GM23248 (cell line): ENCODE results near the gene KLC1. TPM values are rescaled to one million over a fixed set of nuclear protein-coding genes. Genes with fewer than 3 reads are reported as not detected.

ENCODE experiments used
- DNase-seq: peaks from one replicate; pipeline ENCODE4 v3.0.0-alpha.2; 2015
- H2AFZ ChIP-seq: fragments of 200-600 bp; sonication (generic); 2 replicates; pipeline ENCODE4 v1.6.1; 2016; ENCODE audit warnings: antibody characterized with exemption
- H3F3A ChIP-seq: fragments of 200-600 bp; sonication (generic); 2 replicates; pipeline ENCODE4 v1.6.1; 2016; ENCODE audit warnings: mild to moderate bottlenecking, antibody characterized with exemption, mixed run types; ENCODE audit not compliant: insufficient read depth
- H3K27ac ChIP-seq: fragments of 200-600 bp; sonication (generic); 2 replicates; pipeline ENCODE4 v1.5.1; 2016; ENCODE audit warnings: mild to moderate bottlenecking
- H3K27me3 ChIP-seq: fragments of 200-600 bp; sonication (generic); replicated peaks from 2 replicates; pipeline ENCODE4 v1.6.1; 2016; ENCODE audit warnings: mild to moderate bottlenecking; ENCODE audit not compliant: insufficient read depth
- H3K36me3 ChIP-seq: fragments of 200-600 bp; sonication (generic); 2 replicates; pipeline ENCODE4 v1.6.1; 2016; ENCODE audit warnings: low read depth, mild to moderate bottlenecking
- H3K4me1 ChIP-seq: fragments of 200-600 bp; sonication (generic); 2 replicates; pipeline ENCODE4 v1.6.1; 2016; ENCODE audit warnings: mild to moderate bottlenecking; ENCODE audit not compliant: insufficient read depth
- H3K4me2 ChIP-seq: fragments of 200-600 bp; sonication (generic); one replicate; pipeline ENCODE4 v1.6.1; 2016; ENCODE audit warnings: mild to moderate bottlenecking; ENCODE audit not compliant: unreplicated experiment
- H3K4me3 ChIP-seq: fragments of 200-600 bp; sonication (generic); 2 replicates; pipeline ENCODE4 v1.5.1; 2016; ENCODE audit warnings: mild to moderate bottlenecking
- H3K79me2 ChIP-seq: fragments of 200-600 bp; sonication (generic); 2 replicates; pipeline ENCODE4 v1.6.1; 2016; ENCODE audit warnings: mild to moderate bottlenecking; ENCODE audit not compliant: insufficient read depth
- H3K9ac ChIP-seq: fragments of 200-600 bp; sonication (generic); 2 replicates; pipeline ENCODE4 v1.6.1; 2016; ENCODE audit warnings: mild to moderate bottlenecking
- H3K9me2 ChIP-seq: fragments of 200-600 bp; sonication (generic); 2 replicates; pipeline ENCODE4 v1.6.1; 2016; ENCODE audit warnings: mixed run types, mild to moderate bottlenecking, moderate library complexity; ENCODE audit not compliant: insufficient read depth
- H3K9me3 ChIP-seq: fragments of 200-600 bp; sonication (generic); one replicate; pipeline ENCODE4 v1.6.1; 2017; ENCODE audit warnings: low read depth
- H4K20me1 ChIP-seq: fragments of 200-600 bp; sonication (generic); 2 replicates; pipeline ENCODE4 v1.6.0; 2016; ENCODE audit not compliant: insufficient read depth
- EZH2 ChIP-seq: fragments of 200-600 bp; sonication (generic); IDR thresholded peaks from 2 replicates; pipeline ENCODE4 v1.6.1; 2018; ENCODE audit warnings: antibody characterized with exemption, mild to moderate bottlenecking; ENCODE audit not compliant: insufficient read depth, poor library complexity, severe bottlenecking
- EZH2phosphoT487 ChIP-seq: fragments of 200-600 bp; sonication (generic); IDR thresholded peaks from 2 replicates; pipeline ENCODE4 v1.6.1; 2018; ENCODE audit warnings: antibody characterized with exemption, moderate library complexity, mild to moderate bottlenecking, low read depth; ENCODE audit not compliant: insufficient read depth
- WGBS, 2 experiments: methylation state at CpG; one replicate each; pipeline ENCODE4 v1.1.6; 2015 to 2017; ENCODE audit warnings: low lambda C conversion rate in 2 of 2, low coverage in 1 of 2; ENCODE audit errors: missing lambda C conversion rate in 2 of 2; 5-methylcytosine and 5-hydroxymethylcytosine counted together
- in situ Hi-C: fragments of 300-500 bp; cut with MboI; formaldehyde crosslinking; loops from 2 replicates; pipeline ENCODE4 v1.15.0; 2020
- polyA plus RNA-seq: library from polyadenylated mRNA; unstranded; fragments of >200 nt; fragmentation: Nextera tagmentation; extraction: Ambion mirVana; gene quantifications from 2 replicates; pipeline ENCODE4 v1.2.1, GENCODE V29; 2016
- total RNA-seq: library from RNA; depleted of rRNA; stranded (reverse); fragments of >200 nt; shearing (Covaris generic); gene quantifications from 2 replicates; pipeline ENCODE4 v1.2.3, GENCODE V29; 2014

KLC1 gene
- total and polyA plus RNA-seq, 2 experiments from 2014 or later, result 184 to 410 TPM

GRCh38 chr14:103706551-103707328 lies 77.7 kb downstream of the KLC1 start:
- H3K36me3 ChIP-seq, result peaks cover 5% of the 10 kb centered on the region; the same call in 1 of the 2 replicates

GRCh38 chr14:103707329-103708263 lies 78.6 kb downstream of the KLC1 start:
- Histone ChIP-seq H4K20me1 (no peaks in the 10 kb centered on the region), H3K27ac (no peak overlapping the region), H3K36me3 (peaks cover 4% of the 10 kb centered on the region; the same call in 1 of the 2 replicates), H2AFZ (no peak overlapping the region), H3K4me2 (no peak overlapping the region), H3K79me2 (no peaks in the 10 kb centered on the region), H3K27me3 (no peaks in the 10 kb centered on the region), H3K9me3 (no peaks in the 10 kb centered on the region), H3K4me1 (no peaks in the 10 kb centered on the region), H3K4me3 (no peak overlapping the region), H3K9ac (no peak overlapping the region), H3F3A (peaks cover 17% of the 10 kb centered on the region), H3K9me2 (no peaks in the 10 kb centered on the region)
- TF ChIP-seq EZH2phosphoT487, result no peak
- no peak for TF ChIP-seq EZH2
- in situ Hi-C loops, result no loop called here
- WGBS, 2 experiments, result 73 to 74% methylated on average over 23 to 24 of the region's 29 CpGs
- DNase-seq, result no peak

More at GRCh38 chr14:103706551-103707328, 77.7 kb downstream of the KLC1 start:
- in situ Hi-C loops, result no loop called here
- H3K9me3 ChIP-seq, result no peaks in the 10 kb centered on the region
- DNase-seq, result no peak
- H3K79me2 ChIP-seq, result 0 out of 2 replicates have a peak, but pooled peaks cover 4% of the 10 kb centered on the region
- no peak overlapping the region for H3K4me2 ChIP-seq
- H3F3A ChIP-seq, result peaks cover 17% of the 10 kb centered on the region
- WGBS, 2 experiments, result 92% methylated on average over 39 to 41 of the region's 41 CpGs
- TF ChIP-seq EZH2, result no peak
- TF ChIP-seq EZH2phosphoT487, result no peak
- no peaks in the 10 kb centered on the region for H4K20me1 ChIP-seq
- H3K9ac ChIP-seq, result no peak overlapping the region
- no peaks in the 10 kb centered on the region for H3K4me1 ChIP-seq
- H3K9me2 ChIP-seq, result no peaks in the 10 kb centered on the region
- no peak overlapping the region for H3K4me3 ChIP-seq
- no peak overlapping the region for H3K27ac ChIP-seq
- H3K27me3 ChIP-seq, result no peaks in the 10 kb centered on the region
- no peak overlapping the region for H2AFZ ChIP-seq

- no peak overlapping the region for H3K27ac ChIP-seq
- peaks cover 16% of the 10 kb centered on the region; the same call in 1 of the 2 replicates for H3F3A ChIP-seq
- WGBS, 2 experiments, result 73 to 77% methylated on average over 18 of the region's 18 CpGs
- no peak for DNase-seq
- no peak overlapping the region for H3K9ac ChIP-seq
- no peak overlapping the region for H2AFZ ChIP-seq
- H3K36me3 ChIP-seq, result peaks cover 4% of the 10 kb centered on the region; the same call in 1 of the 2 replicates
- TF ChIP-seq EZH2phosphoT487, result no peak
- H3K4me2 ChIP-seq, result no peak overlapping the region
- no peak overlapping the region for H3K4me3 ChIP-seq
- H3K27me3 ChIP-seq, result no peaks in the 10 kb centered on the region
- no peaks in the 10 kb centered on the region for H3K9me2 ChIP-seq
- no peaks in the 10 kb centered on the region for H3K9me3 ChIP-seq
- in situ Hi-C loops, result no loop called here
- no peaks in the 10 kb centered on the region for H3K79me2 ChIP-seq
- 0 out of 2 replicates have a peak, but pooled peaks cover under 1% of the 10 kb centered on the region for H3K4me1 ChIP-seq
- H4K20me1 ChIP-seq, result no peaks in the 10 kb centered on the region
These were observed 79.8 kb downstream of the KLC1 start for GRCh38 chr14:103708750-103709187.

GRCh38 chr14:103709814-103710213 lies 80.8 kb downstream of the KLC1 start:
- Histone ChIP-seq H4K20me1 (no peaks in the 10 kb centered on the region), H3K9ac (no peak overlapping the region), H3K27ac (no peak overlapping the region), H3F3A (peaks cover 26% of the 10 kb centered on the region; the same call in 1 of the 2 replicates), H3K27me3 (no peaks in the 10 kb centered on the region), H3K4me2 (no peak overlapping the region), H3K9me2 (no peaks in the 10 kb centered on the region), H3K4me1 (peaks cover 9% of the 10 kb centered on the region; the same call in 1 of the 2 replicates), H3K36me3 (no peaks in the 10 kb centered on the region; the same call in 1 of the 2 replicates), H3K4me3 (no peak overlapping the region), H3K9me3 (no peaks in the 10 kb centered on the region), H2AFZ (no peak overlapping the region), H3K79me2 (no peaks in the 10 kb centered on the region)
- no peak for TF ChIP-seq EZH2
- no peak for TF ChIP-seq EZH2phosphoT487
- in situ Hi-C loops, result no loop called here
- no peak for DNase-seq
- 94 to 96% methylated on average over 15 of the region's 15 CpGs for WGBS, 2 experiments
